CD8-positive, alpha-beta memory T cell (primary cell): ENCODE measurements around the gene NUP214. TPM values are rescaled to one million over a fixed set of nuclear protein-coding genes. Genes with fewer than 3 reads are reported as not detected.
"Not testable (repeated sequence)": the region's sequence is repeated elsewhere in the genome, so short reads cannot be mapped to it uniquely, and the experiment has no call there.

Experiments used
- CTCF ChIA-PET: fragments of 350-600 bp; sonication (Branson Sonifier 250); formaldehyde crosslinking; loops from one replicate; lab custom pipeline; 2021; ENCODE audit warnings: antibody characterized with exemption; lab: Charles Lee
- POLR2A ChIA-PET: fragments of 350-600 bp; sonication (Branson Sonifier 250); formaldehyde crosslinking; loops from one replicate; lab custom pipeline; 2021; ENCODE audit warnings: antibody characterized with exemption; lab: Charles Lee
- DNase-seq, 5 donors: peaks; one replicate each; pipeline versions ENCODE4 v3.0.0 to v3.0.0-alpha.2; 2020 to 2022; ENCODE audit warnings: mixed read lengths in 1 of 5
- H3K27ac ChIP-seq: one replicate; pipeline ENCODE4 v1.7.0; 2013; ENCODE audit warnings: low read depth, mild to moderate bottlenecking, low read length, moderate library complexity
- H3K27me3 ChIP-seq: 2 replicates; pipeline ENCODE4 v1.7.0; 2013; ENCODE audit warnings: low read length, mild to moderate bottlenecking; ENCODE audit not compliant: insufficient read depth, poor library complexity, severe bottlenecking
- H3K36me3 ChIP-seq: 2 replicates; pipeline ENCODE4 v1.7.0; 2013; ENCODE audit warnings: mild to moderate bottlenecking, low read length, moderate library complexity; ENCODE audit not compliant: insufficient read depth
- H3K4me1 ChIP-seq: 2 replicates; pipeline ENCODE4 v1.7.0; 2013; ENCODE audit warnings: mild to moderate bottlenecking, low read length, moderate library complexity; ENCODE audit not compliant: insufficient read depth
- H3K4me3 ChIP-seq: 2 replicates; pipeline ENCODE4 v1.7.0; 2013; ENCODE audit warnings: mild to moderate bottlenecking, low read length
- H3K9me3 ChIP-seq: 2 replicates; pipeline ENCODE4 v1.7.0; 2013; ENCODE audit warnings: mild to moderate bottlenecking, low read length
- H3K27ac Mint-ChIP-seq, 8 donors: one replicate each; pipeline ENCODE4 v1.8.0; 2020 to 2021; ENCODE audit warnings: mixed read lengths in 8 of 8, mild to moderate bottlenecking in 6 of 8, inconsistent platforms in 3 of 8, moderate library complexity in 3 of 8
- H3K27me3 Mint-ChIP-seq, 2 donors: one replicate each; pipeline ENCODE4 v1.8.0; 2020 to 2021; ENCODE audit warnings: mixed read lengths in 2 of 2, mild to moderate bottlenecking in 1 of 2, moderate library complexity in 1 of 2
- H3K36me3 Mint-ChIP-seq, 3 donors: one replicate each; pipeline ENCODE4 v1.8.0; 2020 to 2021; ENCODE audit warnings: mixed read lengths in 3 of 3, inconsistent platforms in 1 of 3, mild to moderate bottlenecking in 1 of 3
- H3K4me1 Mint-ChIP-seq, 3 donors: one replicate each; pipeline ENCODE4 v1.8.0; 2020 to 2021; ENCODE audit warnings: mixed read lengths in 3 of 3, inconsistent platforms in 1 of 3, mild to moderate bottlenecking in 1 of 3
- H3K4me3 Mint-ChIP-seq, 7 donors: one replicate each; pipeline ENCODE4 v1.8.0; 2020 to 2021; ENCODE audit warnings: mixed read lengths in 7 of 7, mild to moderate bottlenecking in 6 of 7, moderate library complexity in 4 of 7, inconsistent platforms in 2 of 7
- H3K9me3 Mint-ChIP-seq, 5 donors: one replicate each; pipeline ENCODE4 v1.8.0; 2020 to 2022; ENCODE audit warnings: mixed read lengths in 5 of 5, mild to moderate bottlenecking in 3 of 5, moderate library complexity in 2 of 5, inconsistent platforms in 1 of 5
- polyA plus RNA-seq: library from polyadenylated mRNA; unstranded; fragments of 300-500 nt; fragmentation: Illumina TruSeq; gene quantifications from one replicate; pipeline ENCODE4 v1.2.3, GENCODE V29; 2021
- total RNA-seq, 2 experiments: library from RNA; stranded (reverse); gene quantifications; one replicate each; pipeline ENCODE4 v1.2.3, GENCODE V29; 2021

NUP214 gene
- total and polyA plus RNA-seq, 3 experiments from 2014 or later, result 21.3 to 69.5 (median 69.2) TPM

DNA sequence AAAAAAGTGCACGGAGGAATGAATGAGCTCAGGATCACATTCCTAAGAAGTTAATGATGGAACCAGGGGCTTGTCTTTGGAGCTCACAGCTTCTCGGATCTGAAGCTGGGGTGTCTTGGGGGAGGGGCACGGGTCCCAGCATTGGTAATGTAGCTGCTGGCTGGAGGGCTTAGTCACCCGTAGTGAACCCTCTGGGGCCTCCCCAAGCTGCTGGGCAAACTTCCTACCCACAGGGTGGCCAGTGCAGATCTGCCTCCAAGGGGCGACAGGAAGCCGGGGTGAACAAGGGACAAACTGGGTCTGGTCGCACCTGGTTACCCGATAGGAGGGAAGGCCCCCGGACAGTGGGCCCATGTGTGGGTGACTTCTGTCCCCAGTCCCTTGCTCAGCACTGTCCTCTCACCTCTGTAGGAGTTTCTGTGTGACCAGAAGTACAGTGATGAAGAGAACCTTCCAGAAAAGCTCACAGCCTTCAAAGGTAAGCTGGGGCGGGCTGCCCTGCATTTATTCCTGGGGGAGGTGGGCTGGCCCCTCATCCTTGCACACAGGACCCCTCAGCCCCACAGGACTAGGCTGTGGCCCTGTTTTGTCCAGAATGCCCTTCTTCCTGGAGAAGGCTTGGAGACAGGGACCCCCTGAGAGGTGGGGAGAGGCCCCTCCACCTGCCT is 14.1 kb upstream of the NUP214 start:
- peak in 1 of 5 donors; percentile 22 for DNase-seq
- Mint-ChIP-seq H3K9me3 (no peaks in the 10 kb centered on the region), H3K27me3 (peaks cover 2 to 10% of the 10 kb centered on the region in 2 donors), H3K27ac (no peak overlapping the region), H3K4me1 (no peaks in the 10 kb centered on the region), H3K36me3 (no peaks in the 10 kb centered on the region), H3K4me3 (no peak overlapping the region)
- Histone ChIP-seq H3K27ac (no peak overlapping the region), H3K27me3 (peaks cover 48% of the 10 kb centered on the region), H3K36me3 (no peaks in the 10 kb centered on the region), H3K4me3 (no peak overlapping the region), H3K4me1 (no peaks in the 10 kb centered on the region), H3K9me3 (no peaks in the 10 kb centered on the region)
- POLR2A ChIA-PET, result no interaction called here
- CTCF ChIA-PET, result no interaction called here

DNA sequence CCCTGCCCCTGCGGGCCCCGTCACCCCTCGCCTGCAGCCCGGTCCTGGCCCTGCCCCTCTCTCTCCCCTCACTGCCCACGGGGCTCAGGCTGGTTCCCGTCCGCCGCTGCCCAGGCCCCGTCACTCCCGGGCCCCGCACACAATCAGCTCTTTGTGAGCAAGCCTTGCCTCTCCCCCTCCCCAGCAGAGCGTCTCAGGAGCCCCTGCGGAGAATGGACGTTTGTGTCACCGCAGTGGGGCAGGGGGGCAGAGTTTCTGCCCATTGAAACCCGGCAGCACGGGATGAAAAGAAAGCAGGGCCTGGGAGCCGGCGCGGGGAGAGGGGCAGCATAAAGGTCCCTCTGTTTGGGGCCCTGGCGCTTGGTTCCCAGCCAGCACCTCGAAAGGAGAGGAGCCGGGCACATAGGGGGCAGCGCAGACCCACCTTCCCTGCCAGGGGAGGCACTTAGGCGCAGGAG is 13.5 kb upstream of the NUP214 start:
- Histone ChIP-seq H3K27ac (no peak overlapping the region), H3K9me3 (no peaks in the 10 kb centered on the region), H3K27me3 (peaks cover 49% of the 10 kb centered on the region), H3K36me3 (no peaks in the 10 kb centered on the region), H3K4me1 (no peaks in the 10 kb centered on the region), H3K4me3 (no peak overlapping the region)
- POLR2A ChIA-PET, result no interaction called here
- Mint-ChIP-seq H3K36me3 (no peaks in the 10 kb centered on the region), H3K4me3 (no peak overlapping the region), H3K27me3 (peaks cover 2 to 8% of the 10 kb centered on the region in 2 donors), H3K9me3 (no peaks in the 10 kb centered on the region), H3K27ac (no peak overlapping the region), H3K4me1 (no peaks in the 10 kb centered on the region)
- CTCF ChIA-PET, result no interaction called here
- DNase-seq, result no peak

DNA sequence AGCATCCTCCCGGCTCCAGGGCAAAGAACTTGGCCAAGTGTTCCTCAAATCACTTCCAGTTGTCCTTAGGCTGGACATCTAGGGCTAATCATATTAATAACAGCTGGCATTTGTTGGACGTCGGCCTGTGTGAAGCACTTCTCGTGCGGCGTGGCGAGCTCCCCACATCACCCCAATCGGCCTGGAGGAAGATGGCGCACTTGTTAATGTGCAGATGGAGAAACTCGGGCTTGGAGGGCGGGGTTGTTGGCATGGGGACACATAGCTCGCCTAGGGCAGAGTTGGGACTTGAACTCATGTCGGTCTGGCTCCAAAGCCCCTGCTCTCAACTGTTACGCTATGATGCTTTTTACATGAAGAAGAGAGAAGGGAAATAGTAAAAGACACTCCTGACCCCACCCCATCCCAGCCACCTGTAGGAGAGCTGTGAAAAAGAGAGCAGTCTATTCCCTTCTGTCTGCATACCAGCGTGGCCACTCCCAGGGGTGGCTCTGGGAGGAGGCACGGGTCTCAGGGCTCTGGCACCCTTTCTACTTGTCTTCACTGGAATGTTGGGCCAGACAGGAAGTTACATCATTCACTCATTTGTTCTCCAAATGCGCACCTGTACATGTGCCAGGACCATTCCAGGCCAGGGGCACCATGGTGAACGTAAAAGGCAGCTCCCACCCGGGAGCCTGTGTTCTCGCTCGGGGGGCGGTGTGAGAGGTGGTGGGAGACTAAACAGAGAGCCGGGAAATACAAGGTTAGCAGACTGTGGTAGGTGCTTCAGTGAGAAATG is 12.8 kb upstream of the NUP214 start:
- Mint-ChIP-seq H3K27ac (no peak overlapping the region), H3K36me3 (no peaks in the 10 kb centered on the region), H3K4me1 (no peaks in the 10 kb centered on the region), H3K27me3 (peaks cover 2 to 11% of the 10 kb centered on the region in 2 donors), H3K4me3 (no peak overlapping the region), H3K9me3 (no peaks in the 10 kb centered on the region)
- H3K27me3 ChIP-seq, result peaks cover 49% of the 10 kb centered on the region
- CTCF ChIA-PET, result no interaction called here
- H3K36me3 ChIP-seq, result no peaks in the 10 kb centered on the region
- DNase-seq, result peak in 1 of 5 donors; percentile 29
- no peak overlapping the region for H3K4me3 ChIP-seq
- H3K9me3 ChIP-seq, result no peaks in the 10 kb centered on the region
- no peaks in the 10 kb centered on the region for H3K4me1 ChIP-seq
- POLR2A ChIA-PET, result no interaction called here
- no peak overlapping the region for H3K27ac ChIP-seq

DNA sequence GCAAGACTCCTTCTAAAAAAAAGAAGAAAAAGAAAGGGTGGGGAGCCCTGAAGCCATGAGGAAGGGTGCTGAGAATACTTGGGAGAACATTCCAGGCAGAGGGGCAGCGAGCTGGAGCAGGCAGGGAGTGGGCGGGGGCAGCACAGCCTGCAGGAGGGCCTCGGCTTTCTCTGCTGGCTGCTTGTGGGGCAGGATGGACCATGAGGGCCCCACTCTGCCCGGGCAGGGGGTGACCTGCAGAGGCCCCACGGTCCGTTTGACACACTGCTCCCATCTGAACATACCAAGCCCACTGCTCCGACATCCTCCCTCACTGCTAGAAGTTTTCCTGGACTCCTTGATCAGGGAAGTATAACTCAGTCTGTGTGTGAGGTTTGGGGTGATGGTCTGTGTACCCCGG is 11.7 kb upstream of the NUP214 start:
- Histone ChIP-seq H3K4me3 (no peak overlapping the region), H3K27ac (no peak overlapping the region), H3K9me3 (no peaks in the 10 kb centered on the region), H3K36me3 (no peaks in the 10 kb centered on the region), H3K27me3 (peaks cover 55% of the 10 kb centered on the region), H3K4me1 (no peaks in the 10 kb centered on the region)
- POLR2A ChIA-PET, result no interaction called here
- H3K27ac Mint-ChIP-seq, result no peak overlapping the region
- peaks cover 3 to 16% of the 10 kb centered on the region in 2 donors for H3K27me3 Mint-ChIP-seq
- no peak overlapping the region for H3K4me3 Mint-ChIP-seq
- CTCF ChIA-PET, result no interaction called here
- DNase-seq, result no peak
- H3K9me3 Mint-ChIP-seq, result no peaks in the 10 kb centered on the region
- no peaks in the 10 kb centered on the region for H3K4me1 Mint-ChIP-seq
- H3K36me3 Mint-ChIP-seq, result no peaks in the 10 kb centered on the region

DNA sequence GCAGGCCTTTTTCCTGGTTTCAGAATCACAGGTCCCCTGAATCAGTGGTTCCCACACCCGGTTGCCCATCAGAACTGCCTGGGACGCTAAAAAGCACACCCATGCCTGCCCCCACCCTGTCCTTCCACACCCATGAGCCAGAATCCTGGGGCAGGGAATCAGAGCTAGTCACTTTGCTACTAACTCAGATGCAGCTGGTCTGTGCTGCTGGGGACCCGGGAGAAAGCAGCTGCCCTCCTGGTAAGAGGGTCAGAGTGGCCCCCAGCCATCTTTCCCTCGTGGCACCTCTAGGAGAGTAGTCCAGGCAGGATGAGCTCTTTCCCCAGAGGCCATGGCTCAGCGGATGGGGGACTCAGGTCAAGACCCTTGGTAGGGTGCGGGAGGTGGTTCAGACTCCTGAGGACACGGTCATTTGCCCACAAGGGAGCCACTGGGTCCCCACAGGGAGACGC is 11.3 kb upstream of the NUP214 start:
- Mint-ChIP-seq H3K9me3 (no peaks in the 10 kb centered on the region), H3K27ac (no peak overlapping the region), H3K27me3 (peaks cover 3 to 20% of the 10 kb centered on the region in 2 donors), H3K4me3 (no peak overlapping the region), H3K36me3 (no peaks in the 10 kb centered on the region), H3K4me1 (no peaks in the 10 kb centered on the region)
- Histone ChIP-seq H3K4me3 (no peak overlapping the region), H3K9me3 (no peaks in the 10 kb centered on the region), H3K4me1 (no peaks in the 10 kb centered on the region), H3K27me3 (peaks cover 55% of the 10 kb centered on the region), H3K36me3 (no peaks in the 10 kb centered on the region), H3K27ac (no peak overlapping the region)
- ChIA-PET CTCF (no interaction called here), POLR2A (no interaction called here)
- DNase-seq, result no peak

DNA sequence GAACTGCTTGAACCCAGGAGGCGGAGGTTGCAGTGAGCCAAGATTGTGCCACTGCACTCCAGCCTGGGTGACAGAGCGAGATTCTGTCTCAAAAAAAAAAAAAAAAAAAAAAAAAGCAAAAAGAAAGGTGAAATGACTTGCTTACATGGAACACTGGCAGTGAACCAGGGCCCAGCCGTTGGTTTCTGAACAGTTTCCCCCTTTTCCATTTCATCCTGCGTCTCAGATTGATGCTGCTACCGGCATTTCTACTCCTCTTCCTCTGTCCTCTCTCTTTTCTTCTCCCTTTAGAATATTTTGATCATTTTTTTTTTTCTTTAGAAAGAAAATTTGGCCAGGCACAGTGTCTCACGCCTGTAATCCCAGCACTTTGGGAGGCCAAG is 10.0 kb upstream of the NUP214 start:
- H3K27me3 ChIP-seq, result peaks cover 62% of the 10 kb centered on the region
- peak overlapping the region in 1 of 8 donors; percentile 42 for H3K27ac Mint-ChIP-seq
- H3K9me3 ChIP-seq, H3K27ac ChIP-seq, DNase-seq, H3K36me3 Mint-ChIP-seq, CTCF ChIA-PET, H3K4me3 ChIP-seq, H3K36me3 ChIP-seq, H3K4me1 ChIP-seq, H3K4me1 Mint-ChIP-seq, H3K4me3 Mint-ChIP-seq, POLR2A ChIA-PET, H3K9me3 Mint-ChIP-seq: not testable (repeated sequence)
- H3K27me3 Mint-ChIP-seq, result peaks cover 7 to 20% of the 10 kb centered on the region in 2 donors

DNA sequence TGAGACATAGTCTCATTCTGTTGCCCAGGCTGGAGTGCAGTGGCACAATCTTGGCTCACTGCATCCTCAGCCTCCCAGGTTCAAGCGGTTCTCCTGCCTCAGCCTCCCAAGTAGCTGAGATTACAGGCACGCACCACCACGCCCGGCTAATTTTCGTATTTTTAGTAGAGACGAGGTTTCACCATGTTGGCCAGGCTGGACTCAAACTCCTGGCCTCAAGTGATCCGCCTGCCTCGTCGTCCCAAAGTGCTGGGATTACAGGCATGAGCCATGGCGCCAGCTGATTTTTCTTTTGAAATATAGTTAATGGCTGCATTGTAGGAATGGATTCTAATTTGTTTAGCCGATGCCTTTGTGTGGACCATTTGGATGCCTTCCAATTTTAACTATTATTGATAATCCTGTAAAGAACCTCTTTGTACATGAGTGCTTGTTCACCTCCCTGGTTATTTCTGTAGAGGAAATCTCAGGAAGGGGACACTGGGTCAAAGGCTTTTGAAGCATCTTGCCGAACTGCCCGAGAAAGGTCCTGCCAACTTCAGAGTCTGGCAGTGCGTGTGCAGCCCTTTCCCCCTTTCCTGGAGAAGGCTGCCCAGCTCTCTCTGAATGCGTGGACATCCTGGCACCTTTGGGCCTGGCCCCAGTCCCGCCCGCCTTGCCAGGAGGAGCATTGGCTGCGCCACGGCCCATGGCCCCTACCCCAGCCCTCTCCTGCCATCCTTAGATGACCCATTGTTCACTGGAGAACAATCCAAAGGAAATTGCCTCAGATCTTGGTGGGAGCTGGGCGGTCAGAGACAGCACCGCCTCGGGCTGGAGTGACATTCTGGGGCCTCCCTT is 8.9 kb upstream of the NUP214 start:
- no peak overlapping the region for H3K27ac ChIP-seq
- H3K9me3 ChIP-seq, result no peaks in the 10 kb centered on the region
- H3K4me3 ChIP-seq, result no peak overlapping the region
- Mint-ChIP-seq H3K27ac (peak overlapping the region in 1 of 8 donors; percentile 39), H3K36me3 (peaks cover 0 to 2% (median 0%) of the 10 kb centered on the region in 3 donors), H3K27me3 (peaks cover 10 to 21% of the 10 kb centered on the region in 2 donors), H3K9me3 (no peaks in the 10 kb centered on the region), H3K4me3 (no peak overlapping the region), H3K4me1 (no peaks in the 10 kb centered on the region)
- CTCF ChIA-PET, result no interaction called here
- H3K36me3 ChIP-seq, result no peaks in the 10 kb centered on the region
- H3K27me3 ChIP-seq, result peaks cover 57% of the 10 kb centered on the region
- no peak for DNase-seq
- POLR2A ChIA-PET, result interaction anchor here (0.6 kb wide), 1 partner anchor 53 kb away, joined by 4 read pairs; no protein-coding TSS in a partner anchor
- no peaks in the 10 kb centered on the region for H3K4me1 ChIP-seq
